GM23338 (cell line): ENCODE results near the gene TMEM123. TPM values are rescaled to one million over a fixed set of nuclear protein-coding genes. Genes with fewer than 3 reads are reported as not detected.

ENCODE experiments used
- ATAC-seq: fragments of 200-7000 bp; cut with Tn5 transposase; 3 replicates; pipeline ENCODE4 v1.9.1; 2020
- DNase-seq: peaks from one replicate; pipeline ENCODE4 v3.0.0-alpha.2; 2015; ENCODE audit warnings: low spot score
- H2AFZ ChIP-seq: fragments of 200-600 bp; sonication (generic); 2 replicates; pipeline ENCODE4 v1.8.0; 2016; ENCODE audit warnings: antibody characterized with exemption, mild to moderate bottlenecking, moderate library complexity
- H3F3A ChIP-seq: fragments of 200-600 bp; sonication (generic); replicated peaks from 2 replicates; pipeline ENCODE4 v1.8.0; 2017; ENCODE audit warnings: antibody characterized with exemption, mixed run types, low read depth
- H3K27ac ChIP-seq: fragments of 200-600 bp; sonication (generic); 2 replicates; pipeline ENCODE4 v1.6.1; 2016; ENCODE audit warnings: low read depth
- H3K27me3 ChIP-seq: fragments of 200-600 bp; sonication (generic); 2 replicates; pipeline ENCODE4 v1.8.0; 2016; ENCODE audit warnings: mild to moderate bottlenecking, mixed run types, moderate library complexity; ENCODE audit not compliant: insufficient read depth
- H3K36me3 ChIP-seq: fragments of 200-600 bp; sonication (generic); 2 replicates; pipeline ENCODE4 v1.8.0; 2016; ENCODE audit warnings: mild to moderate bottlenecking; ENCODE audit not compliant: insufficient read depth
- H3K4me1 ChIP-seq: fragments of 200-600 bp; sonication (generic); 2 replicates; pipeline ENCODE4 v1.8.0; 2016; ENCODE audit warnings: mild to moderate bottlenecking, moderate library complexity; ENCODE audit not compliant: insufficient read depth
- H3K4me2 ChIP-seq: fragments of 200-600 bp; sonication (generic); 2 replicates; pipeline ENCODE4 v1.7.1; 2017; ENCODE audit warnings: mixed run types
- H3K4me3 ChIP-seq: fragments of 200-600 bp; sonication (generic); 2 replicates; pipeline ENCODE4 v1.6.1; 2016; ENCODE audit warnings: mixed run types
- H3K79me2 ChIP-seq: fragments of 200-600 bp; sonication (generic); replicated peaks from 2 replicates; pipeline ENCODE4 v1.8.0; 2017; ENCODE audit warnings: mild to moderate bottlenecking; ENCODE audit not compliant: insufficient read depth
- H3K9me2 ChIP-seq: fragments of 200-600 bp; sonication (generic); 2 replicates; pipeline ENCODE4 v1.8.0; 2017; ENCODE audit not compliant: insufficient read depth
- H4K20me1 ChIP-seq: fragments of 200-600 bp; sonication (generic); replicated peaks from 2 replicates; pipeline ENCODE4 v1.8.0; 2017; ENCODE audit warnings: mild to moderate bottlenecking; ENCODE audit not compliant: insufficient read depth
- H3K27ac Mint-ChIP-seq: 2 replicates; pipeline ENCODE4 v1.8.0; 2020; ENCODE audit warnings: inconsistent platforms, mild to moderate bottlenecking, moderate library complexity, mixed read lengths
- H3K27me3 Mint-ChIP-seq: 3 replicates; pipeline ENCODE4 v1.8.0; 2022; ENCODE audit warnings: low read depth, mild to moderate bottlenecking, moderate library complexity, mixed read lengths, inconsistent platforms; ENCODE audit not compliant: insufficient read depth, poor library complexity
- H3K36me3 Mint-ChIP-seq: 3 replicates; pipeline ENCODE4 v1.8.0; 2021; ENCODE audit warnings: low read depth, mild to moderate bottlenecking, inconsistent platforms, moderate library complexity, mixed read lengths
- H3K4me1 Mint-ChIP-seq: 3 replicates; pipeline ENCODE4 v1.8.0; 2020; ENCODE audit warnings: mild to moderate bottlenecking, inconsistent platforms, mixed read lengths
- H3K4me3 Mint-ChIP-seq: 3 replicates; pipeline ENCODE4 v1.8.0; 2021; ENCODE audit warnings: moderate library complexity, mild to moderate bottlenecking, inconsistent platforms, mixed read lengths
- H3K9me3 Mint-ChIP-seq: 3 replicates; pipeline ENCODE4 v1.8.0; 2020; ENCODE audit warnings: moderate library complexity, mild to moderate bottlenecking, inconsistent platforms, mixed read lengths
- CREB1 ChIP-seq: fragments of 250-450 bp; sonication (Bioruptor Pico); IDR thresholded peaks from 2 replicates; pipeline ENCODE4 v1.5.0; 2020; ENCODE audit warnings: low read depth, mild to moderate bottlenecking, moderate library complexity
- ETS1 ChIP-seq: IDR thresholded peaks from 2 replicates; pipeline ENCODE4 v1.6.1; 2016; ENCODE audit warnings: antibody characterized with exemption
- EZH2 ChIP-seq: fragments of 200-600 bp; sonication (generic); IDR thresholded peaks from one replicate; pipeline ENCODE4 v1.8.0; 2017; ENCODE audit warnings: antibody characterized with exemption, mild to moderate bottlenecking, low read depth; ENCODE audit not compliant: unreplicated experiment
- NANOG ChIP-seq: IDR thresholded peaks from 2 replicates; pipeline ENCODE4 v1.6.1; 2016; ENCODE audit warnings: antibody characterized with exemption, borderline replicate concordance
- POLR2AphosphoS5 ChIP-seq: IDR thresholded peaks from 2 replicates; pipeline ENCODE4 v1.6.1; 2016; ENCODE audit warnings: antibody characterized with exemption, low read depth
- REST ChIP-seq: IDR thresholded peaks from one replicate; pipeline ENCODE4 v1.6.1; 2018; ENCODE audit warnings: antibody characterized with exemption; ENCODE audit not compliant: unreplicated experiment
- ZNF114 ChIP-seq: fragments of 250-450 bp; sonication (Bioruptor Pico); IDR thresholded peaks from 2 replicates; pipeline ENCODE4 v1.5.0; 2020; ENCODE audit warnings: mild to moderate bottlenecking, moderate library complexity
- ZNF331 ChIP-seq: fragments of 250-450 bp; sonication (Bioruptor Pico); IDR thresholded peaks from 2 replicates; pipeline ENCODE4 v1.5.0; 2020; ENCODE audit warnings: low read depth, mild to moderate bottlenecking, moderate library complexity
- ZNF462 ChIP-seq: fragments of 250-450 bp; sonication (Bioruptor Pico); IDR thresholded peaks from 2 replicates; pipeline ENCODE4 v1.5.0; 2020; ENCODE audit warnings: mild to moderate bottlenecking, moderate library complexity
- polyA plus RNA-seq: library from polyadenylated mRNA; unstranded; fragments of >200 nt; fragmentation: Nextera tagmentation; extraction: Ambion mirVana; gene quantifications from 2 replicates; pipeline ENCODE4 v1.2.1, GENCODE V29; 2016
- total RNA-seq: library from RNA; depleted of rRNA; stranded (reverse); fragments of >200 nt; shearing (Covaris generic); gene quantifications from 2 replicates; pipeline ENCODE4 v1.2.3, GENCODE V29; 2014
- TF ChIP-seq, protein P1 (sequence below), 2 experiments: fragments of 200-600 bp in 1 of 2; sonication (generic) in 1 of 2; conservative IDR thresholded peaks; 2 replicates each; pipeline versions ENCODE4 v1.5.1 to v1.6.1; 2016 to 2017; ENCODE audit warnings: antibody characterized with exemption in 2 of 2, low read depth in 2 of 2, mild to moderate bottlenecking in 2 of 2, moderate library complexity in 1 of 2

TMEM123 gene
- total and polyA plus RNA-seq, 2 experiments from 2014 or later, result 44.1 to 61.0 TPM

DNA sequence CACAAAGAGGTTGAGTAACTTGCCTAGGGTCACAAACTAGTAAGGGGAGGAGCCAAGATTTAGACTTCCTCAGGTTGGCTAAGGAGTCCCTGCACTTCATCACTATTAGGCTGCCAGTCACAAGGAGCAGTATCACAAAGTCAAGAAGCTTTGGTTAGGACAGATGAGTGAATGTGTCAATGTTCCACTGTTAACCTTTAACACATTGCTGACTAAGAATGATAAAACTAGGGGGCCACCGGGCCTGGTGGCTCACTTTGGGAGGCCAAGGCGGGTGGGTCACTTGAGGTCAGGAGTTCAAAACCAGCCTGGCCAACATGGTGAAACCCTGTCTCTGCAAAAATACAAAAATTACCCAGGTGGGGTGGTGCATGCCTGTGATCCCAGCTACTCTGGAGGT lies 32.0 kb downstream of the TMEM123 start:
- Histone ChIP-seq H3K27me3 (no peaks in the 10 kb centered on the region), H3K9me2 (no peaks in the 10 kb centered on the region), H3K4me2 (no peak overlapping the region), H4K20me1 (peaks cover 6% of the 10 kb centered on the region), H3K27ac (no peak overlapping the region), H3K79me2 (peaks cover 33% of the 10 kb centered on the region), H3K4me3 (no peak overlapping the region), H3F3A (no peaks in the 10 kb centered on the region), H3K36me3 (no peaks in the 10 kb centered on the region), H3K4me1 (no peaks in the 10 kb centered on the region), H2AFZ (no peak overlapping the region)
- peaks cover 2% of the 10 kb centered on the region for H3K27me3 Mint-ChIP-seq
- peaks cover 28% of the 10 kb centered on the region for H3K36me3 Mint-ChIP-seq
- no peak for ATAC-seq
- no peaks in the 10 kb centered on the region for H3K4me1 Mint-ChIP-seq
- no peak for DNase-seq
- H3K4me3 Mint-ChIP-seq, result no peak overlapping the region
- peaks cover 14% of the 10 kb centered on the region; the same call in 2 of the 3 replicates for H3K9me3 Mint-ChIP-seq
- TF ChIP-seq POLR2AphosphoS5, result no peak
- no peak for TF ChIP-seq ZNF462 (CRISPR knock-in tag)
- no peak for TF ChIP-seq ETS1
- H3K27ac Mint-ChIP-seq, result no peak overlapping the region

DNA sequence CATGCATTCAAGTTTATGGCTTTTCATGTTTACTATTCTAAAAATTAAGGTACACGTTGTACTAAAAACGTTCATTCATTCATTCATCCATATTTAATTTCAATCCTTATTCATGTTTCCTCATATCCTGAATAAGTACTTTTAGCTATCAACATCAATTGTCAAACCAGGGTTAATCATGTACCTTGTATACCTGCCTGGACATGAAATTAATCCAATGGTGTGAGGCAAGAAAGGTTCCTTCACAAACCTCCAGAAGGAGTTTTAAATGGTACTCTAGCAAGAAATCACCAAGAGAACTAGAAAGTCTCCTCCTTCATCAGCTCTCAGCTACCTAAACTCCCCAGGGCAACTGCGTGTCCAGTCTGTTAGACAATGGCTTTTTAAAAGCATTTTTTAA lies 33.4 kb downstream of the TMEM123 start:
- no peak for ATAC-seq
- no peaks in the 10 kb centered on the region for H3F3A ChIP-seq
- H3K4me1 Mint-ChIP-seq, result no peaks in the 10 kb centered on the region
- peaks cover 4% of the 10 kb centered on the region for H4K20me1 ChIP-seq
- H3K4me3 Mint-ChIP-seq, result no peak overlapping the region
- H3K4me2 ChIP-seq, result no peak overlapping the region
- H2AFZ ChIP-seq, result no peak overlapping the region
- H3K27me3 Mint-ChIP-seq, result peaks cover 2% of the 10 kb centered on the region
- H3K4me1 ChIP-seq, result no peaks in the 10 kb centered on the region
- no peak overlapping the region for H3K4me3 ChIP-seq
- peaks cover 42% of the 10 kb centered on the region for H3K79me2 ChIP-seq
- no peaks in the 10 kb centered on the region for H3K36me3 ChIP-seq
- H3K27ac Mint-ChIP-seq, result no peak overlapping the region
- H3K9me2 ChIP-seq, result no peaks in the 10 kb centered on the region
- H3K27me3 ChIP-seq, result no peaks in the 10 kb centered on the region
- DNase-seq, result no peak
- peaks cover 28% of the 10 kb centered on the region for H3K36me3 Mint-ChIP-seq
- H3K27ac ChIP-seq, result no peak overlapping the region
- peaks cover 14% of the 10 kb centered on the region; the same call in 2 of the 3 replicates for H3K9me3 Mint-ChIP-seq
- TF ChIP-seq NANOG (no peak), ZNF331 (CRISPR knock-in tag) (no peak), REST (no peak), ZNF114 (no peak), CREB1 (no peak), EZH2 (no peak), POLR2AphosphoS5 (no peak)
- TF ChIP-seq, protein P1, sequence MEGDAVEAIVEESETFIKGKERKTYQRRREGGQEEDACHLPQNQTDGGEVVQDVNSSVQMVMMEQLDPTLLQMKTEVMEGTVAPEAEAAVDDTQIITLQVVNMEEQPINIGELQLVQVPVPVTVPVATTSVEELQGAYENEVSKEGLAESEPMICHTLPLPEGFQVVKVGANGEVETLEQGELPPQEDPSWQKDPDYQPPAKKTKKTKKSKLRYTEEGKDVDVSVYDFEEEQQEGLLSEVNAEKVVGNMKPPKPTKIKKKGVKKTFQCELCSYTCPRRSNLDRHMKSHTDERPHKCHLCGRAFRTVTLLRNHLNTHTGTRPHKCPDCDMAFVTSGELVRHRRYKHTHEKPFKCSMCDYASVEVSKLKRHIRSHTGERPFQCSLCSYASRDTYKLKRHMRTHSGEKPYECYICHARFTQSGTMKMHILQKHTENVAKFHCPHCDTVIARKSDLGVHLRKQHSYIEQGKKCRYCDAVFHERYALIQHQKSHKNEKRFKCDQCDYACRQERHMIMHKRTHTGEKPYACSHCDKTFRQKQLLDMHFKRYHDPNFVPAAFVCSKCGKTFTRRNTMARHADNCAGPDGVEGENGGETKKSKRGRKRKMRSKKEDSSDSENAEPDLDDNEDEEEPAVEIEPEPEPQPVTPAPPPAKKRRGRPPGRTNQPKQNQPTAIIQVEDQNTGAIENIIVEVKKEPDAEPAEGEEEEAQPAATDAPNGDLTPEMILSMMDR (conservative IDR thresholded peaks at IDR 0.05; ENCODE audit: low read depth in 2 of 2), result no peak
